Chondrocyte (in vitro differentiated cells): Measurements from ENCODE around the gene AMOTL2. TPM values are rescaled to one million over a fixed set of nuclear protein-coding genes. Genes with fewer than 3 reads are reported as not detected.

Experiments used
- DNase-seq: peaks from one replicate; pipeline ENCODE4 v3.0.0; 2021; ENCODE audit warnings: mixed read lengths, low spot score
- H3K27ac Mint-ChIP-seq: one replicate; pipeline ENCODE4 v1.8.0; 2021; ENCODE audit warnings: mild to moderate bottlenecking, moderate library complexity, mixed read lengths; ENCODE audit not compliant: unreplicated experiment
- H3K27me3 Mint-ChIP-seq: 2 replicates; pipeline ENCODE4 v1.8.0; 2021; ENCODE audit warnings: low read depth, mixed read lengths
- H3K36me3 Mint-ChIP-seq: 2 replicates; pipeline ENCODE4 v1.8.0; 2021; ENCODE audit warnings: low read depth, mixed read lengths
- H3K4me1 Mint-ChIP-seq: 2 replicates; pipeline ENCODE4 v1.8.0; 2021; ENCODE audit warnings: low read depth, mild to moderate bottlenecking, mixed read lengths
- H3K4me3 Mint-ChIP-seq: one replicate; pipeline ENCODE4 v1.8.0; 2021; ENCODE audit warnings: mild to moderate bottlenecking, moderate library complexity, mixed read lengths; ENCODE audit not compliant: unreplicated experiment
- H3K9me3 Mint-ChIP-seq: 2 replicates; pipeline ENCODE4 v1.8.0; 2021; ENCODE audit warnings: low read depth, mixed read lengths
- total RNA-seq: library from RNA; stranded (reverse); gene quantifications from 3 replicates; pipeline ENCODE4 v1.2.1, GENCODE V29; 2021
- TF ChIP-seq, protein P1 (sequence below): fragments of 200-600 bp; sonication (generic); IDR thresholded peaks from 2 replicates; pipeline ENCODE4 v1.5.0; 2021; ENCODE audit warnings: antibody characterized with exemption, mild to moderate bottlenecking, moderate library complexity

Gene AMOTL2
- total RNA-seq, 1 donor from 2014 or later = 259 TPM

DNA sequence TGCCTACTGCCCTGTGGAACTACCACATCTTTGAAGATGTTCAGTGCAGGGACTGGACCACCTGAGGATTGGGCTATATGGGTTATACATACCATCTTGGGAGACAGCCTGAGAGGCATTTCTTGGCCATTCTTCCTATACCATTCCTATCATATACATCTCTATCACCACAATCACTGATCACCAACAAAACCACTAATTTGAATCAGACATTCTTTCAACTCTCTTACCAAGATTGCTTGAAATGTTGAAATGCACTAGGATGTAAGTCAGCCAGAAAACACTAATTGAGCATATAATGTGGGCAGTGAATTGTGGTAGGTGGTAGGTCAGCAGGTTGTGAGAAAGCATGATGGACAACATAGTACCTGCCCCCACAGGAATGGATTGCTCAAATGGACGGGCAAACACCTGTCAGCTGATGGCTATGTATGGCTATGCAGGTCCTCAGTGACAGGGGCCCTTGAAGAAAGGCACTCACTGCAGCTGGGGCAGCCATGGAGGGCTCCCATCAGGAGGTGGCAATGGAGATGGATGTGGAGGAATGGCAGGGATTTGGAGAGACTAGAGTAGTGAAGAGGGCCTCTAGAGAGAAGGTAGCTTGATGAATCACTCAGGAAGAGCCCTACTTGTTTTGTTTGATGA lies 49.1 kb downstream of the AMOTL2 start:
- no peaks in the 10 kb centered on the region for H3K9me3 Mint-ChIP-seq
- no peak overlapping the region for H3K4me3 Mint-ChIP-seq
- H3K27ac Mint-ChIP-seq = peak overlapping the region; percentile 97
- H3K36me3 Mint-ChIP-seq = no peaks in the 10 kb centered on the region
- no peaks in the 10 kb centered on the region for H3K27me3 Mint-ChIP-seq
- DNase-seq = no peak
- TF ChIP-seq, protein P1, sequence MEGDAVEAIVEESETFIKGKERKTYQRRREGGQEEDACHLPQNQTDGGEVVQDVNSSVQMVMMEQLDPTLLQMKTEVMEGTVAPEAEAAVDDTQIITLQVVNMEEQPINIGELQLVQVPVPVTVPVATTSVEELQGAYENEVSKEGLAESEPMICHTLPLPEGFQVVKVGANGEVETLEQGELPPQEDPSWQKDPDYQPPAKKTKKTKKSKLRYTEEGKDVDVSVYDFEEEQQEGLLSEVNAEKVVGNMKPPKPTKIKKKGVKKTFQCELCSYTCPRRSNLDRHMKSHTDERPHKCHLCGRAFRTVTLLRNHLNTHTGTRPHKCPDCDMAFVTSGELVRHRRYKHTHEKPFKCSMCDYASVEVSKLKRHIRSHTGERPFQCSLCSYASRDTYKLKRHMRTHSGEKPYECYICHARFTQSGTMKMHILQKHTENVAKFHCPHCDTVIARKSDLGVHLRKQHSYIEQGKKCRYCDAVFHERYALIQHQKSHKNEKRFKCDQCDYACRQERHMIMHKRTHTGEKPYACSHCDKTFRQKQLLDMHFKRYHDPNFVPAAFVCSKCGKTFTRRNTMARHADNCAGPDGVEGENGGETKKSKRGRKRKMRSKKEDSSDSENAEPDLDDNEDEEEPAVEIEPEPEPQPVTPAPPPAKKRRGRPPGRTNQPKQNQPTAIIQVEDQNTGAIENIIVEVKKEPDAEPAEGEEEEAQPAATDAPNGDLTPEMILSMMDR = no peak
- peaks cover 81% of the 10 kb centered on the region for H3K4me1 Mint-ChIP-seq

DNA sequence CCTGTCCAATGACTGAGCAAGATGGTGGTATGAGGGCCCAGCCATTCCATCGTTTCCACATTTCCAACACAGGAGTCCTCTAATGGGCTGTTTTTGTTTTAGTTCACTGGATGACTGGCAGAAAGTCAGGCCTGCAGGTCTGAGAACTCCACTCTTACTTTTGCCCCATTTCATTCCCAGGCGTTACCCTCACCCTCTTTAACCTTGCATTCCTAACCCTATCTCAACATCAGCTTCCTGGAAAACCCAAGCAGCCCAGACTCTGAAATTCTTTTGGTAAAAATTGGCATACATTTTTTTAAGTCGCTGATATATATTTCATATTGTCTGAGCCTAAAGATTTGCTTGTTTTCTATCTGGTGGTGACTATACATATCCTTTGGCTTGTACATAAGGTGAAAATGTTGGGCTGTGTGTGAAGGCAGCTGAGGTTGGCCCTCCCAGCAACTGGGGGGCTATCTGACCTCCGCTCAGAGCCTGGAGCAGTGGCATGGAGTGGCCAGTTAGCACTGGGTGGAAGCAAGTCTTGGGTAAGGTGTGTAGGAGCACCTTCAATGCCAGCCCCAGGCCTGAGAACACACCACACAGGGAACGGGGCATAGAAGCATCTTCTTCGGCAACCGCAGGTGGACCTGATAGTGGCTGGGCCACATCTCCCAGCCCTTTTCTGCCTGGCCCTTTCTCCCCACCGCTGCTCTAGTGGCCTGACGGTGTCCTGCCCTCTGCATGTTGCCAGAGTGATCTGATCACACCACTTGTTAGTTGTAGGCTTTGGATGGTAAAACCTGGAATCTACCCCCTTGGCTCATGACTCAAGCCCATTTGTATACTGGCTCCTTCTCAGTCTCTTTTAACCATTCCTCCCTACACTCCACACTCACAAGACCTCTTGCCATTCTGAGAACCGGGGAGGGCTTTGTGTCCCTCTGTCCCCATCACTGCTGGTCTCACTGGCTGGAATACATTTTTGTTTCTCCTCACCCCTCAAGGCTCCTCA lies 50.0 kb downstream of the AMOTL2 start:
- peaks cover 72% of the 10 kb centered on the region for H3K4me1 Mint-ChIP-seq
- DNase-seq = no peak
- peak overlapping the region; percentile 97 for H3K27ac Mint-ChIP-seq
- H3K27me3 Mint-ChIP-seq = no peaks in the 10 kb centered on the region
- no peaks in the 10 kb centered on the region for H3K36me3 Mint-ChIP-seq
- TF ChIP-seq, protein P1 = no peak
- no peak overlapping the region for H3K4me3 Mint-ChIP-seq
- no peaks in the 10 kb centered on the region for H3K9me3 Mint-ChIP-seq

DNA sequence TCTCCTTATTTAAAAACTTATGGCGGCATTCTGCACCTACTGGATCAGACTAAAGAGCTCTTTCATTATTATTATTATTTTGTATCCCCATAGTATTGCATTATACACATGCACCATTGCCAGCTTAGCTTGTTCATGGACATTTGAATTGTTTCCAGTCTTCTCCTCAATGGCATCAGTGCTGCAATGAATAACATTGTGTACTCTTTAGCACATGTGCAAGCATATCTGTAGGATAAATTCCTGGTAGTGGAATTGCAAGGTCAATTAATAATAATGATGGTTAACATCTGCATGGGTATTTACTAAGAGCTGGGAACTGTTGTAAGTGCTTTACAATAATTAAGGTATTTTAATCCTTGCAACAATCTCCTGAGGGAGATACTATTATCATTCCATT lies 52.0 kb downstream of the AMOTL2 start:
- Mint-ChIP-seq H3K27ac (no peak overlapping the region), H3K9me3 (no peaks in the 10 kb centered on the region), H3K4me3 (no peak overlapping the region), H3K27me3 (no peaks in the 10 kb centered on the region), H3K4me1 (peaks cover 65% of the 10 kb centered on the region), H3K36me3 (no peaks in the 10 kb centered on the region)
- no peak for DNase-seq
- TF ChIP-seq, protein P1 = no peak

DNA sequence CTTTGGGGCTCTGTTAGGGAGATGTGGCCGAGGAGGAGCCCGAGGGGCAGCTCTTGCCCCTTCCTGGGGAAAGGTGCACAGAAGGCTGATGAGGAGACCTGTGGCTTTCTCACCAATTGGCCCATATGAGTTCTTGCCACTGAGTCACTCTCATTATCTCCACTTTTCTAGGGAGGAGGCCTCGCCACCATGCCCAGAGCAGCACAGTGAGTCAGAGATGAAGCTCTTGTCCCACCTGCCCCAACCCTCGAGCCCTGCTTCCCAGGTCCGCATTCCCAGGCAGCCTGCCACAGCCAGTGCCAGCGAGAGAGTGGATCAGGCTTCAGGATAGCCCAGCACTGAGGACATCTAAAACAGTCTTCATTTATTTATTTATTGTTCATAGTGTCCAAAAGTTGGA lies 53.5 kb downstream of the AMOTL2 start:
- Mint-ChIP-seq H3K4me1 (peaks cover 65% of the 10 kb centered on the region), H3K27ac (no peak overlapping the region), H3K36me3 (no peaks in the 10 kb centered on the region), H3K27me3 (no peaks in the 10 kb centered on the region), H3K9me3 (no peaks in the 10 kb centered on the region), H3K4me3 (no peak overlapping the region)
- DNase-seq = no peak
- TF ChIP-seq, protein P1 = no peak

DNA sequence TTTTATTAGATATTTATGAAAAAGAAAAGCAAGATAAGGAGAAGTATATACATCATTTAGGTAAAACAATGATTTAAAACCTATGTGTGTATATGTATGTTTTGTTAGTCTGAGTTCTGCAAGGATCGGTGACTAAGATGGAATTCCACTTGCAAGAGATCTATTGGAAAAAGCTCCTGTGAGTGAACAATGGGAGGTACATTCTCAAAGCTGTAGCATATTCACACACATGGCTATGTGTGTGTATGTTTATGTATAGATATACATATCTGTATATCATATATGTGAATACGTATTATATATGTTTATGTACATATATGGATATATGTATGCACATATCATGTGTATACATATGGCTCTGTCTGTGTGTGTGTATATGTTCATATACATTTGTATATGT lies 54.3 kb downstream of the AMOTL2 start:
- TF ChIP-seq, protein P1 = no peak
- Mint-ChIP-seq H3K4me3 (no peak overlapping the region), H3K9me3 (no peaks in the 10 kb centered on the region), H3K4me1 (peaks cover 65% of the 10 kb centered on the region), H3K27ac (no peak overlapping the region), H3K36me3 (no peaks in the 10 kb centered on the region), H3K27me3 (no peaks in the 10 kb centered on the region)
- DNase-seq = no peak
